T-helper 1 cell (primary cell): ENCODE results near the gene LAMTOR2.

ENCODE experiments used
- DNase-seq, 5 donors: peaks; one replicate each; pipeline ENCODE4 v3.0.0-alpha.2; 2012 to 2020

The LAMTOR2 gene

DNA sequence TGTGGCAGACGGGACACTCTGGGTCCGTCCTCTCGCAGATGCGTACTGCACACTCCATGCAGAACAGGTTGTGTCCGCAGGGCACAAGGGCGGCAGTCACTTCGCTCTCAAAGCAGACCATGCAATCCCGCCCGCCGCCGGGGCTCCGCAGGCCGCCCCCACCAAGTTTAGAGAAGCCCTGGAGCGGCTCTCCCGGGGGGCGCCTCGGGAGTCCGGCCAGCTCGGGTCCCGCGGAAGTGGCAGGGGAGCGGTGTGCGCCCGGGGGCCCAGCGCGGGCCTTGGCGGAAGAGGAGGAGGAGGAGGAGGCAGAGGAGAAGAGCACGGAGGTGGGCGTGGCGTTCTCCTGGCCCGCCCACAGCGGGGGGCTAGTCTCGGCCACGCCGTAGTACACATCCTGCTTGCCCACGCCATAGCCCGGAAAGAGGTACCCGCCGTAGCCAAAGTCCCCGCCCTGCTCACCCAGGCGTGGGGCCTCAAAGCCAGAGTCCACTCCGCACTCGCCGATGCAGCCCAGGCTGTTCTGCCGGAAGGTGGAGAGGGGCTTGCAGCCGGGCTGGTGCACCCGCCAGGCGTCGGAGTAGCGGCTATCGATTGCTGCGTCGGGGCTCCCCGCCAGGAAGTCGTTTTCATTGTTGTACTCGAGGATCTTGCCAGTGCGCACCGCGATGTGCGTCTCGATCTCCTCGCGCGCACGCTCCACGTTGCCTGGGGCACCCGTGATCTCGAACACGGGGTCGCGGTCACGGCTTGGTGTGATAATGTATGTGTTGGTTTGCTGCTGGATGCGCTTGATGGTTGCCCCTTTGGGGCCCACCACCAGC lies 22.2 kb downstream of the LAMTOR2 start:
- DNase-seq, result no peak

DNA sequence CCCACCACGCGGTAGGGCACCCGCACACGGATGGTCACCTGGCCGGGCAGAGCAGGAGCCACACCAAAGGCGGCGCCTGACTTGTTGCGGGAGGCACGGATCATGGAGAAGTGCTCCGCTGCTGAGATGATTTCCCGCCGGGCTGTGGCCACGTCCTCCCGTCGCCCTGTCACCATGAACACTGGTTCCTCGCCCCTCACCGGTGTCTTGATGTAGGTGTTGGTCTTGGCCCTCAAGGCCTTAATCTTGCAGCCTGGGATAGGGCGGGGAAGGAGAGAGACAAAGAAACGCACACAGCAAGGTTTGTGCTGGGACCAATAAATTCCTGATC lies 22.8 kb downstream of the LAMTOR2 start:
- DNase-seq, result no peak

DNA sequence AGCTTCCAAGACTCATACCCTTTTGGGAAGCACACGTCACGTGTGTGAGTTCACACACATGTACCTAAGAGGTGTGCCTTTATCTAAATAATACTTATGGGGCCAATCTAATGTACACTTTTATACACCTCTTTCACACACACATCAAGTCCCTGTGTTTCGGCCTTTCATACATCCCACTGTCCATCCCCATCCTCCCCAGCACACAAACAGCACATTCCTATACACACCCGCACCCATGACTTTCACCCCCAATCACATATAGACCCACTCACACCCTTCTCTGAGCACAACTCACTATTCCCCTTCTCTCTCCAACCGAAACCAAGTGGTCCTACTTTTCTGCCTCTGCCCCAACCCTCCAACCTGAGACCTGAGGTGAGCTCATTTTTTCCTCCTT lies 24.1 kb downstream of the LAMTOR2 start:
- no peak for DNase-seq

DNA sequence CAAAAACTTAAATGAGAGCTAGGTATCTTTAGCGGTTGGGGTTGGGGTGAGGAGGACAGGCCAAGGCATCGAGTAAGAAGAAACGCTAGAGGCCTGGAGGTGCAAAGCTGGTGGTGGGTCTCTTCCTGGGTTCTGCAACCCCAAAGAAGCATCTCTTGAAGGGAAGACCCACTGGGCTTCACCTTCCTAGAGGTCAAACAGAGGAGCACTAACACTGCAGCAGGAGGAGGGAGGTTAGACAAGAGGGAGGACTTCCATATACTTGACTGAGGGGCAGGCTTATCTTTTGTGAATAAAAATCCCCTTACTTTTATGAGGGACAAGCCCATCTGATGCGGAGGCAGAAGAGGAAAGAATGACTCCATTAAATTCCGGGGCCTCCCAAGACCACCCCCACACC lies 25.2 kb downstream of the LAMTOR2 start:
- DNase-seq, result no peak

DNA sequence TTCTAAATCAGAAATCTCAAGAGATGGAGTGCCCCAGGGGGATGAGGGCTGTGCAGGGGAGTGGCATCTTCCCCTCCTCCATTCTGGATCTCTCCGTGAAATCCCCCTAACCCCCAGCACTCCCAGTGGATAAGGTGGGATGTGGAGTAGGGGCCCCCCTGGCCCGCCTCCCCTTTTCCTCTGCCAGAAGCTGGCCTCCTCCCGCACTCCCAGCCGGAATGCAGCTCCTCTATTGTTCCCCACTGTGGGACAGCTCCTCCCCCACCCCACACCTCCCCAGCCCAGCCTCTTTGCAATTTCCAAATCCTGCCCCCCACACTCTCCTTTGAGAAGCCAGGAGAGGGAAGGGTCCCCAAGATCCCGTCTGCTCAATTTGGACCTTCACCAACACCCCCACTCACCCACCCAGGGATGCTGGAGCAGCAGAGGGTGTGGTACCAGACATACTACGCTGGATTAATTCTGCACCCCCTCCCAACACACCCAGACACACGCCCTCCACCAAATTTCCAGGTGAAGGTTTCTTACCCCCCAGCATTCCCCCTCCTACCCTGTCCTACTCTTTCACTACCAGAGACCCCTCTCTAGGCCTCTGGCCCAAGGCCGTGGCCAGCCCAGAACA lies 25.8 kb downstream of the LAMTOR2 start:
- DNase-seq, result no peak

DNA sequence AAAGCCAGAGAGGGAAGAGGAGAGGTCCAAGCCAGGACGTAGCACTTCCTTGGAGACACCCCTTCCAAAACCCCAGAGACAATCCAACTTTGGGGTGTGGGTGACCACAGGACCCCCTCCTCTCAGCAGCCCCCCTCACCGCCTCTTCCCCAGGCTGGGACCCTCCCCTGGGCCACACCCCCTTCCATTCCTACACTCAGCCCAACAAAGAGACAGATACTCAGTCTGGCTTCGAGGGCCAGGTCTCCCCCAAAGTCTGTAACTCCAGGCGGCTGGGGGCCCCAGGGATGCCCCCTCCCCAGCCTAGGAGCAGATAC lies 26.2 kb downstream of the LAMTOR2 start:
- DNase-seq, result no peak

DNA sequence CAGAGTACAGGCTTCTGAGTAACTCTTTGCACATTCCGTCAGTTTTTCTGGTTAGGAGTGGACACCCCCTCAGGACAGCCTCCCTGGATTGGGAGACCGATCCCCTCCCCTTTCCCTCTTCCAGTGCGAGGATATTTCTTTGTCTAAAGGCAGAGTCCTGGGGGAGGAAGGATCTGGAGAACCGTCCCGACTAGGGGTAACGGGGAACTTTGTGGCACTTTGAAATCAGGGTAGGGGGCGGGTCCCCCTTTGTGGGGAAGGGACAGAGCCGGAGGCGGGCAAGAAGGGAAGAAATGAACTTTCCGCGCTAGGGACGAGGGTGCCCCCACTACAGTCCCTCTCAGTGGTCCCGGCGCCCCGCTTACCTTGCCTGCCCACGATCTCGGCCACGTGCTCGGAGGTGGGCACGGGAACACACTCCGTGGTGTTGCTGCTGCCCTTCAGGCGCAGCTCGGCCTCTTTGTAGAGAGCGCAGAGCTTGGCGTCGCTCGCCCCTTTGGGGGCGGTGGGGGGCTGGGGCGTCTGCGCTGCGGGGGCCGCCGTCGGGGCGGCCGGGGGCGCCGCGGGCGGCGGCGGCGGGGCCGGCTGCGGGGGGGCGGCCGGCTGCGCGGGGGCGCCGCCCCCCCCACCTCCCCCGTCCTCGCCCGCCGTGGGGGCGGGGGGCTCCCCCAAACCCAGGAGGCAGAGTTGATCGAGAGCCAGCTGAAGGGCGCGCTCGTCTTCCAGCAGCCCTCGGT lies 26.8 kb downstream of the LAMTOR2 start:
- no peak for DNase-seq

DNA sequence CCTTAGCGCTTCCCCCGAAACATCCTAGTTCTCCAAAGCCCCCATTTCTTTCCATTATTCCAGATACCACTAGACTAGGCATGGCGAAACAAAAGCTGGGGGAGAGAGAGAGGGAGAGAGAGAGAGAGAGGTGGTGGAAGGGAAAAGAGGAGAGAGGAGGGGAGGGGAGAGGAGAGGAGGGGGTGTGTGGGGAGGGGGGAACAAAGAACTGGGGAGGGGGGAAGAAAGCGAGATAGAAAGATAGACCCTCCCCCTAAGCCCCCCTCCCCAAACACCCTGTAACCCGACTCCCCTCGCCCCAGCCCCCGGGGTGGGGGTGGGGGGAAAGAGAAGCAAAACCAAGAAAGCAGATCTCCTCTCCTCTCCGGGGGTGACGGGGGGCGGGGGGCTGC lies 27.3 kb downstream of the LAMTOR2 start:
- DNase-seq, result no peak

DNA sequence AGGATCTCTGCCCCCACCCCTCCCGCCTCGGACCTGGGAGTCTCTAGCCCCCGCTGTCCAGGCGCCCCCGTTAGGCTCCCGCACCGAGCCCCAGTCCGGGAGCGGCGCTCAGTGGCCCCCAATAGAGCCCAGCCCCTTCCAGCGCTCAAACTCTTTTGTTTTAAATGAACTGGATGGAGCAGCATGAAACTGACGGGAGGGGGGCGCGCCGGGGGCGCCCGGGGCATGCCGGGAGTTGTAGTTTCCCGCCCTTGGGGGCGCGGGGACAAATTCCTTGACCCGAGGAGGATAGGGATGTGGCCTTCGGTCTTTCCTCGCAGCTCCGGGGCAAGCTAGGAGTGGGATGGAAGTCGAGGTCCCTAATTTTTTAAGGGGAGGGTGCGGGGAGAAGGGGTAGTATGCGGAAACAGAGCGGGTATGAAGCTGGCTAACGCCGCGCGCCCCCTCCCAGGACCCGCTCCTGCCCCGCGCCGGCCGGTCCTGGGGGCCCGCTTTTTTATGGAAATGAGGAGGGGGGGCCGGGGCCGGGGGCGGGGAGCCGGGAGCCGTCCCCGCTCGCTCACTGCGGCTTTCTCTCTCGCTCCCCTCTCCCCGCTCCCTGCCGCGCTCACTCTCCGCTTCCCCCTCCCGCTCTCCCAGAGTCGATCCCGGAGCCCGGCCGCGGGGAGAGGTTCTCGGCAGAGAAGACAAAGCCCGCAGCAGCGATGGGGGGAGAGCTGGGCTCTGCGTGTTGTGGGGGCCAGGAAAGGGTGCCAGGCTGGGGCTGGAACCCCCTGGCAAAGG lies 27.9 kb downstream of the LAMTOR2 start, which contains the start of gene MEX3A:
TSS of gene MEX3A (minus strand) at position 157 of the 783 bp plus-strand sequence. CDS start 467 bp downstream, outside the sequence.
- DNase-seq, result peak in 4 of 5 donors; percentile 24 to 53 (median 47)

DNA sequence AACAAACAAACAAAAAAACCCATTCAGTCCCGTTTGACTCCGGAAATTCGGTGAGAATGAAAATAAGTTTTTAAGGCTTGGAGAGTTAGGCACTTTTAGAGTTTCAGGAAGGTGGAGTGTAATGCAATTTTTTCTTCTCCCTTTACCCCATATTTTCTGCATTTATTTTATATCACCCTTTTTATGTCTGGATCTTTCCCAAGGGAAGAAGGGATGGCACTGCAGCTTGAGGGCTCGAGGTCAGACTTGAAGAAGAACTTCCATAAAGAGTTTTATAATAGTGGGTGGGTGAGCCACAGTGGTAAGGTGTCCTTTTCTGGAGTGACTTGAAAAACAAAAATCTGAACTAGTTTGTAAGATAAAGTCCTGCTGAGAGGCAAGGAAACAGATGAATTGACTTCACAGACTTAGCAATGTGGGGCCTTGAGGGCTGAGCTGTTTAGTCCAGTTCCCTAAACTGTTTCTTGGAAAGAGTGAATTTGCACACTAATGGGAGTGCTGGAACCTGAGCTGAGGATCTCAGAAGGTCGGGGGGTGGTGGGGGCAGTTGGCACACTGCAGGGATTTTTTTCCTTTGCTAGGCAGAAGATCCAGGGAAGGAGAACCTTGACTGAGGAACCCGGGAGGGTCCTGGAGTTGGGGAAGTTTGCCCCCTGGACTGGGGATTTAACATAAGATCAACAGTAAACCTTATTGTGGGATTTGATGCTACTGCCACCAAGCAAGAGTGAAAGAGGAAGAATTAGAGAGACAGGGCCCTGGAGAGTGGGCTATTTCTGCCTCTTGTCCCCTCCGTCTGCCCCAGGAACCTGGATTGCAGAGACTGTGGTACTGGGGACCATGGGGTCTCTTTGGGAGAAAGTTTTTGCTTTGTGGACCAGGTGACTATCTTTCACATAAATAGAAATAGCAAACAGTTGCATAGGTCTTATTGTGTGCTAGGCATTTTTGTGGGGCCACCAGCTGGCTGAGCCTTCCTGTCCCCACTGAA lies 29.5 kb downstream of the LAMTOR2 start:
- no peak for DNase-seq

DNA sequence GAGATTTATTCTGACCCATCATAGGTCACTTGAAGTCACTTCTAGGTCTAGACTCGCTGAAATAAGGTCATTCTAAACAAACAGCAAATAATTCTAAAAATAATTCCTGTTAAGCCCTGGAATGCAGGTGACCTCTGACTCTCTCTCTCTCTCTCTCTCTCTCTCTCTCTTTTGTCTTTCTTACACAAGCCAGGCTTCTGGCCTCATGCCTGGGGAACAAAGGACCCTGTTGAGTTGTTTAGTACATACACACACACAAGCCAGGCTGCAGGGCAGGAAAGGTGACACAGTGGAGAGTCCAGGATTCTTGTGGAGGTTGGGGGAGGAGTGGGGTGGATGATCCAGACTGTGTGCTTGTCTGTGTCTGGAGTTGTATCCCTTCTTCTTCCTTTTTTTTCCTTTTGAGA lies 31.7 kb downstream of the LAMTOR2 start:
- no peak for DNase-seq

DNA sequence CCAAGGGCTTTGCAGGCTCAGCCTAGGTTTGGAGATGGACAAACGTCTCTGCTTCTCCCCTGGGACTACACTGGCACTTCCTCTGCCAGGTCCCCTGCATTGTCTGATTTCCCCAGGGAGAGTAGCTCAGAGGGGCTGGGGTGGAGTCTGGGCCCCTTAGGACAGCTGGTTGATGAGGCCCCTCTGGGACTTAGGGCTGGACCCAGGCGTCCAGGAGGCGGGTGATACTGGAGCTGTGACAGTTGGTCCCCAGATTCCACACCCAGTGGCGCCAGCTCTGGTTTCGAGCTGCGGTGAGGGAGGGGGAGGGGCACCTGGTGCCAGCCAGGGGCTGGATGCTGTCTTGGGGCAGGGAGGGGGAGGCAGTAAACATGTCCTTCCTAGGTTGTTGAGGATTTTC lies 35.1 kb downstream of the LAMTOR2 start:
- DNase-seq, result no peak

DNA sequence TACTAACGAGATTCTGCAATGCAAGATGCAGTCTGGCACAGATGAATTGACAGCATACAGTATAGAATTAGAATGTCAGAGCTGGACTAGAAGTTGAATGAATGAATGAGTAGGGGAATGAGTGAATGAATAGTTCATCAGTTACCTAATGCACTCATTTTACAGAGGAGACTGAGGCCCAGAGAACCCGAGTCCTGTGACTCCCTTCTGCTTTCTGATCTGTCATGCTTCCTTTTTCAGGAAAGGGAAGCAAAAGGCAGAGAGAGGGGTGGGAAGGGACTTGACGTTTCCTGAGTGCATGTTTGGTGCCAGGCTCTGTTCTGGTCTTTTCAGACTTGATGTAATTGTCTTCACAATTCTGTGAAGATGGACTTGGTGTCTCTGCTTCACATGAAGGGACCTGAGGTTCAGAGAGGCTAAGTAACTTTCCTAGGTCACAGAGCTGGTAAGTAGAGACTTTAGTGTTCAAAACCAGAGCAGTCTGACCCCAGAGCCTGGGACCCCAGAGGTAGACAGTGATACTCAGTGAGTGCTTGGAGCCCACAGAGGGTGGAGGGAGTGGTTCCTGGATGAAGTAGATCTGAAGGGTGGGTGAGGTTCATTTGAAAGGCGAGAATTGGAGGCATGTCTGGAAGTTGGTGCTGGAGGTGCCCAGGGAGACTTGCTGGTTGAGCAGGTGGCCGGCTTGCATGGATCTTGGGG lies 35.7 kb downstream of the LAMTOR2 start:
- no peak for DNase-seq

DNA sequence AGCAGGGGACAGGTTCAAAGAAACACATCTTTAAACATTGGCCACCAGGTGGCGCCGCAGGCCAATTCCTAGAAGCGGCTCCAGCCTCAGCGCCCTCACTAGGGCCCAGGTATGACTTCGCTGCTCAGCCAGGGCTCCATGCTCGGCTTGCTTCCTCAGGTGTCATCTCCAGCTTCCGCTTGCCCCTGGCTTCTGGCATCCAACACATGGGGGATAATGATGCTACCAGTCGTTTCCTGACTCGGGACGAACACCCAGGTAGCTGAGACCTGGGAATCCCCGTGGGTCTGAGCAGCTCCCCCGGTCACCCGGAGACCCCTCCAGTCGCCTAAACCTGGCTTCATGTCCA lies 36.2 kb downstream of the LAMTOR2 start:
- peak; percentile 73 to 89 (median 83) for DNase-seq

DNA sequence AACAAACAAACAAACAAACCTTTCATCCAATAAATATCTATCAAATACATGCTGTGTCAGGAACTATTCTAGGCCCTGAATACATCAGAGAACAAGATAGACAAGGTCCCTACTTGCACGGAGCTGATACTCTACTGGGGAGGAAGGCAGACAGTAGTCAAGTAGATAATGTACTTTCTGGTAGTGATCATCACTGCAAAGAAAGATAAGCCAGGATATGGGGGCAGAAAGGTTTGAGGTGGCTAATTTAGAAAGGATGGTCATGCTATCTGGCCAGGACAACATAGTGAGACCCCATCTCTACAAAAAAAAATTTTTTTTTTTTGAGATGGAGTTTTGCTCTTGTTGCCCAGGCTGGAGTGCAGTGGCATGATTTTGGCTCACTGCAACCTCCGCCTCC lies 37.0 kb downstream of the LAMTOR2 start:
- DNase-seq, result no peak

DNA sequence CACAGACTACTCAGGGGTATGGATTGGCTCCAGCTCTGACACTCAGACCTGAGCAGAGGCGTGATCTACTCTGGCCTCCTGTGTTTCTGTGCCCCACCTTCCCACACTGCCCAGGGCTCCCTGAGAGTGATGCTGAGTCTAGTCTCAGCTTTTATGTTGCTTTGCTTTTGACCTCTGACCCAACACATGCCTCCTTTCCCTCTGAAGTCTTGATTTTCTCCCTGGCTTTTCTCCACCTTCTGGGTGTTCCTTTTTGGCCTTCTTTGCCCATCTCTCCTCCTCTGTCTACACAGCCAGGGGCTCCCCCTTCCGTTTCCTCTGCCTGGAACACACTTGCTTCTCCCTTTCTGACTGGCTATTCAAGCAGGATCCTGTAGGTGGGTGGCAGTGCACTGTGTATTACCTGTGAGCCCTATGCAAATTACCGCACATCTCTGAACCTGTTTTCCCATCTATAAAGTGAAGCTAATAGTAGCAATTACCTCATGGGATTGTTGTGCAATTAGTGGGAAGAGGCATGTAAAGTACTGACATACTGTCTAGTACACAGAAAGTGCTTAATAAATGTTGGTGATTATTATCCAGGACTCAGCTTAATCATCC lies 41.4 kb downstream of the LAMTOR2 start:
- DNase-seq, result no peak

DNA sequence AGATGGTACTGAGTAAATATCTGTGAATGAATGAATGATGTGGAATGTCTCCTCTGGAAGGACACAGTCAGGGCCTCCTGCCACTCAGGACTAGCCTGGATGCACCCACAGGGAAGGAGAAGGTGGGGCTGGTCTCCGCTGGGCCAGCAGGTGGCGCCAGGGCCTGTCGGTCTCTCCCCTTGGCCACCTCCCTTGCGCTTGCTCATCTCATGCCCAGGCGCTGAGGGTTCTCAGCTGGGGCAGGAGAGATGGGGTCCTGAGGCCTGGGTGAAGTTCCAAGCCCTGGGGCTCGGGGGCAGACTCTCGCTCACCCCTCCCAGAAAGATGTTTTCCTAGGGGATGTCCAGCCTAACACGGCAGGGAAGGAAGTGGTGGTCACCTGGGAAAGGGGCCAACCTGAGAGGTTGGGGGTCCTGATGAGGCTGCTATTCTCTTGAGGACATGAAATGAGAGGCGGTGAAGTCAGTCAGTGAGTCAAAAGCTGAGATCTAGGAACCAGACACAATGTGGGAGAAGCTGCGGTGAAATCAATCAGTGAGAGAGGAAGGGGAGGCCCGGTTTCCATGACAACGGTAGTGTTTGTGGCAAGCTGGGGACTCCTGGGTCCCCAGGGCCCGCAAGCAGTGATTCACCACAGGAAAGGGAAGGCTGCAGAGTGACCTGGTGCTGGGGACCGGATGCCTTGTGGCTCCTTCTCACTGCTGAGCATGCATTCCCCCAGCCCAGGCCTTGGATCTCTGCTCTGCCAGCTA lies 42.2 kb downstream of the LAMTOR2 start:
- peak; percentile 71 to 96 (median 82) for DNase-seq

DNA sequence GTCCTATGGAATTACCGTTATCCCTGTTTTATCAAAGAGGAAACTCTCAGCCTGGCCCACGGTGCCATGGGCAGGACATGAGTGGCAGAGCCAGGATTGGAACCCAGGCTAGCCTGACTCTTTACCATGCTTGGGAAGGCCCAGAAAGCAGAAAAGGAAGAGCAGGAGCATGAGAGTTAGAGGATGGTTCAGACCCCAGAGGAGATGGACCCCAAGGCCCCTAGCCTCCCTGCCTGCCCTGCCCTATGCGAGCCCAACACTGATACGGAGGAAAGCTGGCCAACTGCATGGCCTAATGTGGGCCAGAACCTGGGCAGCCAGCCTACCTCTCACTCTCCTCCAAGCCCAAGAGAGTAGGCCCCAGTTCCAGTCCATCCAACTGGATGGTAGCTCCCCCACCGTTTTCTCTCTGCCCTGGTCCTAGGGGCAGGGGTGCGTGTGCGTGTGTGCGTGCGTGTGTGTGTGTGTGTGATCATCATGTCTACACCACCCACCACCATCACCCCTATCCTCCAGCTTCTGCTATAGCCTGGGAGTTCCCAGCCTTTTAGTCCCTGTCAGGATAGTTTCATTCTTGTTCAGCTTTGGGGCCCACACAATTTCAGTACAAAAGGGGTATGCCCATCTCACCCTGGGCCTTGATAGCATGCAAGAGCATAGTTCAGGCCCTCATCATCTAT lies 43.1 kb downstream of the LAMTOR2 start:
- peak in 1 of 5 donors; percentile 44 for DNase-seq

DNA sequence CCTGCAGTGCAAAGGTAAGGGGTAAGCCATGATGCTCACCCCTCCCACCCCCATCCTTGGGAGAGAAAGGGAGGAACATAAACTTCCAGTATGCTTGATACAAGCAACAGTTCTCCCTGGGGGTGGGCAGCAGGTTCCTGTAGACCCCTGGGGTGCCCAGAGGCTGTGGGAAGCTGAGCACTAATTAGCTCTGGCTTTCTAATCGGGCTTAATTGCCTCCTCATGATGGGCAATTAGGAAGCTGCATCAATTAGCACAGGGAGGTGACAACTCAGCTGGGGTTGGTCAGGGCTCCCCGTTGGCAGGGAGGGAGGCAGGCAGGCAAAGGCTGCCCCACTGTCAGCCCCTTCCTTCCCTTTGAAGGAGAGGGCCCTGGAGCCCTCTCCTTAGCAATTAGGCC lies 44.2 kb downstream of the LAMTOR2 start:
- no peak for DNase-seq

DNA sequence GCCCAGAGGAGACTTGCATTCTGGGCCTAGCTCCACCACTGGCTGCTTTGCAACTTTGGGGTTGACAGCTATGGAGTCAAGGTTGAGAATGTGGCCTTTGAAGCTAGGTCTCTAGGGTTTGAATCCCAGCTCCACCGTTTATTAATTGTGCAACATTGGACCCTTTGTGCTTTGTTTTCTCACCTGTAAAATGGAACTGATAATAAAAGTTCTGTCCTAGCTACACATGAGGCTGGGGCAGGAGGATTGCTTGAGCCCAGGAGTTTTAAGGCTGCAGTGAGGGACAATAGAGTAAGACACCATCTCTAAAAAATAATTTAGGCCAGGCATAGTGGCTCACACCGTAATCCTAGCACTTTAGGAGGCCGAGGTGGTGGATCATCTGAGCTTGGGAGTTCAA lies 44.7 kb downstream of the LAMTOR2 start:
- DNase-seq, result no peak
